Muscle of leg (tissue), 16 donors: ENCODE results near the gene LY6G5C. TPM values are rescaled to one million over a fixed set of nuclear protein-coding genes. Genes with fewer than 3 reads are reported as not detected.

ENCODE experiments used
- DNase-seq: peaks from one replicate; pipeline ENCODE4 v3.0.0; 2013
- H3K27ac ChIP-seq: one replicate; pipeline ENCODE4 v1.5.1; 2013; ENCODE audit warnings: mild to moderate bottlenecking, low read length, control low read depth
- H3K27me3 ChIP-seq: one replicate; pipeline ENCODE4 v1.6.1; 2013; ENCODE audit warnings: low read length; ENCODE audit not compliant: control insufficient read depth, insufficient read depth
- H3K36me3 ChIP-seq: one replicate; pipeline ENCODE4 v1.6.1; 2013; ENCODE audit warnings: low read length; ENCODE audit not compliant: control insufficient read depth, insufficient read depth
- H3K4me1 ChIP-seq: one replicate; pipeline ENCODE4 v1.6.1; 2013; ENCODE audit warnings: low read length; ENCODE audit not compliant: control insufficient read depth, insufficient read depth
- H3K4me3 ChIP-seq: one replicate; pipeline ENCODE4 v1.5.1; 2013; ENCODE audit warnings: low read length, control low read depth
- H3K9me3 ChIP-seq: replicated peaks from 2 replicates; pipeline ENCODE4 v1.6.1; 2013; ENCODE audit warnings: low read depth, low read length; ENCODE audit not compliant: control insufficient read depth
- WGBS: methylation state at CpG from one replicate; pipeline ENCODE4 v1.1.5; 2013; ENCODE audit warnings: missing lambda C conversion rate; ENCODE audit not compliant: insufficient coverage; 5-methylcytosine and 5-hydroxymethylcytosine counted together
- long read RNA-seq, 11 donors: transcript quantifications; one replicate each; lab custom pipeline, GENCODE V29; 2026
- polyA plus RNA-seq, 8 donors: library from polyadenylated mRNA; unstranded; fragments of 120-200 nt; gene quantifications; one replicate each; pipeline versions ENCODE4 v1.2.1 to v1.2.3, GENCODE V29; 2013; ENCODE audit warnings: inconsistent platforms in 1 of 8, low replicate concordance in 1 of 8; ENCODE audit not compliant: insufficient read length in 8 of 8, insufficient read depth in 1 of 8
- total RNA-seq: library from RNA; stranded (reverse); fragments of 120-200 nt; gene quantifications from one replicate; pipeline ENCODE4 v1.2.4, GENCODE V29; 2013

The LY6G5C gene
- 0.80 TPM for total RNA-seq
- polyA plus RNA-seq = 1 to 10 TPM in 7 of 8 donors, under 1 TPM in 1; 0.70 to 3.9 (median 2.2) TPM
- long read RNA-seq, donor 1 = 0 reads
- long read RNA-seq, donor 2 = 0 reads
- long read RNA-seq, donor 3 = 0 reads
- long read RNA-seq, donor 4, partial matches to known transcripts = 0 of 1 reads
- long read RNA-seq, donor 4, other reads (novel, unspliced or antisense) = 0 of 1 reads
- long read RNA-seq, donor 5 = 0 reads
- long read RNA-seq, donor 6, partial matches to known transcripts = 0 of 1 reads
- long read RNA-seq, donor 6, other reads (novel, unspliced or antisense) = 0 of 1 reads
- long read RNA-seq, donor 7 = 0 reads
- long read RNA-seq, donor 8 = 0 reads
- long read RNA-seq, donor 9 = 0 reads
- long read RNA-seq, donor 10 = 0 reads
- long read RNA-seq, donor 11, partial matches to known transcripts = 0 of 1 reads
- long read RNA-seq, donor 11, other reads (novel, unspliced or antisense) = 0 of 1 reads

GRCh38 chr6:31680226-31681134, at the start of gene LY6G5C:
Gene LY6G5C (minus strand): TSS chr6:31681067. CDS start chr6:31680373, 694 bp downstream.
- peaks cover 27% of the 10 kb centered on the region for H3K4me1 ChIP-seq
- H3K27ac ChIP-seq = peak within 1 kb of the TSS; percentile 59
- peak; percentile 93 for DNase-seq
- H3K27me3 ChIP-seq = peaks cover 12% of the 10 kb centered on the region
- peak within 1 kb of the TSS; percentile 54 for H3K4me3 ChIP-seq
- WGBS = 3% methylated on average over 15 of the region's 17 CpGs
- H3K36me3 ChIP-seq = peaks cover 3% of the 10 kb centered on the region
- no peaks in the 10 kb centered on the region for H3K9me3 ChIP-seq

- Histone ChIP-seq H3K9me3 (no peaks in the 10 kb centered on the region), H3K4me1 (peaks cover 40% of the 10 kb centered on the region), H3K4me3 (peak overlapping the region; percentile 99), H3K36me3 (peaks cover 76% of the 10 kb centered on the region), H3K27ac (peak overlapping the region; percentile 100), H3K27me3 (no peaks in the 10 kb centered on the region)
- peak; percentile 97 for DNase-seq
- WGBS = under 1% methylated on average over 30 of the region's 46 CpGs
Observed at GRCh38 chr6:31729979-31730630, 49.2 kb upstream of the LY6G5C start.

GRCh38 chr6:31729515-31729978, 48.7 kb upstream of the LY6G5C start:
- Histone ChIP-seq H3K36me3 (peaks cover 77% of the 10 kb centered on the region), H3K4me1 (peaks cover 35% of the 10 kb centered on the region)

GRCh38 chr6:31728767-31729514, 48.1 kb upstream of the LY6G5C start, which contains the start of gene DDAH2:
Gene DDAH2 (minus strand): TSS chr6:31729299. CDS start chr6:31729161, 138 bp downstream.
- Histone ChIP-seq H3K4me1 (peaks cover 29% of the 10 kb centered on the region), H3K36me3 (peaks cover 78% of the 10 kb centered on the region), H3K9me3 (no peaks in the 10 kb centered on the region), H3K27me3 (no peaks in the 10 kb centered on the region), H3K4me3 (peak within 1 kb of the TSS; percentile 99), H3K27ac (peak within 1 kb of the TSS; percentile 100)
- peak; percentile 40 for DNase-seq
- 13% methylated on average over 25 of the region's 36 CpGs for WGBS

More at GRCh38 chr6:31729515-31729978, 48.7 kb upstream of the LY6G5C start:
- peak; percentile 98 for DNase-seq
- WGBS = 0% methylated on average over 20 of the region's 29 CpGs
- Histone ChIP-seq H3K27ac (peak overlapping the region; percentile 100), H3K9me3 (no peaks in the 10 kb centered on the region), H3K27me3 (no peaks in the 10 kb centered on the region), H3K4me3 (peak overlapping the region; percentile 99)

- DNase-seq = peak; percentile 36
- Histone ChIP-seq H3K27me3 (no peaks in the 10 kb centered on the region), H3K27ac (peak overlapping the region; percentile 100), H3K4me1 (peaks cover 29% of the 10 kb centered on the region), H3K9me3 (no peaks in the 10 kb centered on the region), H3K4me3 (peak overlapping the region; percentile 99), H3K36me3 (peaks cover 70% of the 10 kb centered on the region)
- 64% methylated on average over 21 of the region's 41 CpGs for WGBS
Observed at GRCh38 chr6:31727717-31728671, 47.1 kb upstream of the LY6G5C start.

GRCh38 chr6:31727034-31727716, 46.3 kb upstream of the LY6G5C start:
- H3K9me3 ChIP-seq = no peaks in the 10 kb centered on the region
- DNase-seq = peak; percentile 65
- WGBS = 82% methylated on average over 6 of the region's 7 CpGs
- H3K36me3 ChIP-seq = peaks cover 63% of the 10 kb centered on the region
- H3K4me1 ChIP-seq = peaks cover 29% of the 10 kb centered on the region
- H3K27me3 ChIP-seq = no peaks in the 10 kb centered on the region
- peak overlapping the region; percentile 65 for H3K27ac ChIP-seq
- no peak overlapping the region for H3K4me3 ChIP-seq

GRCh38 chr6:31725502-31726350, 44.9 kb upstream of the LY6G5C start:
- no peaks in the 10 kb centered on the region for H3K9me3 ChIP-seq
- H3K36me3 ChIP-seq = peaks cover 50% of the 10 kb centered on the region
- DNase-seq = no peak
- H3K4me1 ChIP-seq = peaks cover 27% of the 10 kb centered on the region
- H3K4me3 ChIP-seq = no peak overlapping the region
- 94% methylated on average over 8 of the region's 12 CpGs for WGBS
- H3K27ac ChIP-seq = no peak overlapping the region
- no peaks in the 10 kb centered on the region for H3K27me3 ChIP-seq
